Mucosa of rectum (tissue), 2 donors: Measurements from ENCODE around the gene HECW1.
A peak's percentile ranks its signal among the peaks of the same experiment; 100 is the strongest.
"Not testable (repeated sequence)": the region's sequence is repeated elsewhere in the genome, so short reads cannot be mapped to it uniquely, and the experiment has no call there.

Source experiments
- H3K27ac ChIP-seq, 2 donors: one replicate each; pipeline ENCODE4 v1.7.0; 2013; ENCODE audit warnings: inconsistent platforms in 2 of 2, low read depth in 2 of 2, low read length in 2 of 2
- H3K27me3 ChIP-seq, 2 donors: one replicate each; pipeline ENCODE4 v1.7.0; 2013; ENCODE audit warnings: low read length in 2 of 2; ENCODE audit not compliant: control insufficient read depth in 2 of 2, insufficient read depth in 2 of 2
- H3K36me3 ChIP-seq, 2 donors: one replicate each; pipeline ENCODE4 v1.7.0; 2013; ENCODE audit warnings: low read length in 2 of 2; ENCODE audit not compliant: control insufficient read depth in 2 of 2, insufficient read depth in 2 of 2
- H3K4me1 ChIP-seq, 2 donors: one replicate each; pipeline ENCODE4 v1.7.0; 2013; ENCODE audit warnings: low read length in 2 of 2, mild to moderate bottlenecking in 1 of 2; ENCODE audit not compliant: control insufficient read depth in 2 of 2, insufficient read depth in 2 of 2
- H3K4me3 ChIP-seq, 2 donors: one replicate each; pipeline ENCODE4 v1.7.0; 2013; ENCODE audit warnings: low read length in 2 of 2
- H3K9ac ChIP-seq, 2 donors: one replicate each; pipeline ENCODE4 v1.7.0; 2013; ENCODE audit warnings: low read length in 2 of 2, low read depth in 1 of 2, mild to moderate bottlenecking in 1 of 2
- H3K9me3 ChIP-seq, 2 donors: one replicate each; pipeline ENCODE4 v1.7.0; 2013; ENCODE audit warnings: low read length in 2 of 2; ENCODE audit not compliant: control insufficient read depth in 2 of 2
- donor health status: healthy.
- donor health status: Normal muscosa, but diverticular disease.

The HECW1 gene

GRCh38 chr7:43570688-43571365 lies 458.4 kb downstream of the HECW1 start:
- no peaks in the 10 kb centered on the region for H3K9me3 ChIP-seq
- no peaks in the 10 kb centered on the region for H3K36me3 ChIP-seq
- no peak overlapping the region for H3K9ac ChIP-seq
- H3K4me3 ChIP-seq = no peak overlapping the region
- no peak overlapping the region for H3K27ac ChIP-seq
- no peaks in the 10 kb centered on the region for H3K27me3 ChIP-seq
- H3K4me1 ChIP-seq = no peaks in the 10 kb centered on the region

GRCh38 chr7:43572516-43573049 lies 460.1 kb downstream of the HECW1 start:
- no peak overlapping the region for H3K27ac ChIP-seq
- H3K36me3 ChIP-seq = no peaks in the 10 kb centered on the region
- no peak overlapping the region for H3K9ac ChIP-seq
- no peaks in the 10 kb centered on the region for H3K9me3 ChIP-seq
- no peaks in the 10 kb centered on the region for H3K4me1 ChIP-seq
- H3K27me3 ChIP-seq = no peaks in the 10 kb centered on the region
- no peak overlapping the region for H3K4me3 ChIP-seq

DNA sequence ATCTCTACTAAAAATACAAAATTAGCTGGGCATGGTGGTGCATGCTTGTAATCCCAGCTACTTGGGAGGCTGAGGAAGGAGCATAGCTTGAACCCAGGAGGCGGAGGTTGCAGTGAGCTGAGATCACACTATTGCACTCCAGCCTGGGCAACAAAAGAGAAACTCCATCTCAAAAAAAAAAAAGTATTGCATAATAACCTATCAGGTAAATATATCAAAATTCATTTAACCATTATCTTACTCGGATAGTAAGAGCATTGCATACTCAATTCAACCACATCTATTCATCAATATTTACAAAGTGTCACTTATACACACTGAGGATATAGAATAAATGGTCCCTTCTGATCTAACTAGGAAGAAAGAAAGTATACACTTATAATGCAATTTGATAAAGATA lies 461.4 kb downstream of the HECW1 start:
- H3K36me3 ChIP-seq, H3K9ac ChIP-seq, H3K27ac ChIP-seq, H3K4me3 ChIP-seq, H3K9me3 ChIP-seq, H3K4me1 ChIP-seq, H3K27me3 ChIP-seq: not testable (repeated sequence)

DNA sequence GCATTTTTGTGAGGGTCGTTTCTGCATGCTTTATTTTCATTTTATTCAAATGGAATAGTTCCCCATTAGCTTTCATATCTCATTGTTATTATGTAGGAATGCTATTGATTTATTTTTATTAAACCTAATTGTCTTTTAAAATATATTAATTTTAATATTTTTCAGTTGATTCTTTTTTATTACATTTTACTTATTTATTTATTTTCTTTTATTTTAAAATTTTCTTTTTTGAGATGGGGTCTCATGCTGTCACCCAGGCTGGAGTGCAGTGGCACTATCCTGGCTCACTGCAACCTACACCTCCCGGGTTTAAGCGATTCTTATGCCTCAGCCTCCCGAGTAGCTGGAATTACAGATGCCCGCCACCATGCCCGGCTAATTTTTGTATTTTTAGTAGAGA lies 463.1 kb downstream of the HECW1 start:
- Histone ChIP-seq H3K9me3 (no peaks in the 10 kb centered on the region), H3K4me1 (no peaks in the 10 kb centered on the region), H3K27ac (no peak overlapping the region), H3K4me3 (no peak overlapping the region), H3K36me3 (no peaks in the 10 kb centered on the region), H3K9ac (no peak overlapping the region), H3K27me3 (no peaks in the 10 kb centered on the region)

DNA sequence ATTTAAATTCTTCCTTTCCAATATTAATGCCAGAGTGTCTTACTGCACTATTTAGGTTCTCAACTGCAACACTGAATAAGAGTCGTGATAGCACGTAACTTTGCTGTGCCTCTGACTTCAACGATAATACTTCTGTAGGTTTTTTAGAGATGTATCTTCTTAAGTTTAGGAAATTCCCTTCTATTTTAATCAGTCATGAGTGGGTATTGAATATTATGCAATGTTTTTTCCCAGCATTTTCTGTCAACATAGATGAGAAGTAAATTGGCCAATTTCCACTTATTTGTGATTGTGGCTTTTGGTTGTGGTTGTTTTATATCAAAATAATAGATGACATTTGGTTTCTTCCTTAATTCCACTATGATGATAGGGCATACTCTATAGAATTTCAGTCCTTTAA lies 463.8 kb downstream of the HECW1 start:
- Histone ChIP-seq H3K27me3 (no peaks in the 10 kb centered on the region), H3K4me3 (no peak overlapping the region), H3K9ac (no peak overlapping the region), H3K36me3 (no peaks in the 10 kb centered on the region), H3K27ac (no peak overlapping the region), H3K4me1 (no peaks in the 10 kb centered on the region), H3K9me3 (no peaks in the 10 kb centered on the region)

- Histone ChIP-seq H3K4me1 (peaks cover 0 to 2% of the 10 kb centered on the region in 2 donors), H3K27ac (no peak overlapping the region), H3K27me3 (no peaks in the 10 kb centered on the region), H3K9ac (no peak overlapping the region), H3K4me3 (no peak overlapping the region), H3K36me3 (no peaks in the 10 kb centered on the region), H3K9me3 (no peaks in the 10 kb centered on the region)
These were observed 465.1 kb downstream of the HECW1 start for GRCh38 chr7:43577485-43577951.

- Histone ChIP-seq H3K4me1 (peaks cover 0 to 16% of the 10 kb centered on the region in 2 donors), H3K27ac (peak within 1 kb of the TSS; percentile 91 to 92), H3K9ac (peak within 1 kb of the TSS; percentile 77 to 92), H3K27me3 (no peaks in the 10 kb centered on the region), H3K4me3 (peak within 1 kb of the TSS; percentile 89 to 92), H3K9me3 (no peaks in the 10 kb centered on the region), H3K36me3 (no peaks in the 10 kb centered on the region)
These were observed 470.3 kb downstream of the HECW1 start, which contains the start of gene STK17A for GRCh38 chr7:43582503-43583423. TSS of gene STK17A (plus strand) at chr7:43583108. CDS start at chr7:43583244, 136 bp downstream.

DNA sequence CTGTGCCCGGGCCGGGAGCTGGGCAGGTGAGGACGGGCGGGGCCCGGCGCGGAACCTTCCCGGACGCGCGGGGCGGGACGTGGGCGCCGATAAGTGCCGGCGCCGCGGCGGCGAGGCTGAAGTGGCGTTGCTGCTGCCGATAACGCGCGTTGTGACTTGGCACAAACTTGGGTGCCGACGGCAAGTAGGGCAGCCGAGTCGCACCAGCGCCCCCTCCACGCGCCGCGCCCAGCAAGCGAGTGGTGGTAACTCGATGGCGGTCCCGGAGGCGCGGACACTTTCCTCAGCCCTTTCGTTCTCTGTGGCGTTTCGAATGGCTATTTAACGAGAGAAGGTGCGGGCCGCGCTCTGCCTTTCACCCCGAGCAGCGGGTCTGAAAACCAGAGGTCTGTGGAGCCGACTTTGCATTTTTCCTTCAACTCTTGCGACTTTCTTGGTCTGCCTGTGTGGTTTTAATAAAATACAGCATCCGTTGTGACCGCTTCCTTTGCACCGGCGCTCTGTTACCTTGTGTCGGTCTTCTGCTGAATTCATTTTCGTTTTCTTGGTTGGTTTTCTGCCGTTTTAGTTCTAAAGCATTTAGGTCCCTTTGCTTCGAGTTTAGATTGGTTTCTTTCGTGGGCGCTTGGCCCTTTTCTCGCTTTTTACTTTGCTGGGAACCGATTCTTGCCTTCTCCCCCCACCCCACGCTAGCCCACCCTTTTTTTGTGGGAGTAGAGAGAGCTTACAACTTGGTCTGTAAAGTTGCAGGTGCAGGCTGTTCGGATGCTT lies 471.2 kb downstream of the HECW1 start:
- no peaks in the 10 kb centered on the region for H3K9me3 ChIP-seq
- no peaks in the 10 kb centered on the region for H3K36me3 ChIP-seq
- H3K4me1 ChIP-seq = peaks cover 0 to 23% of the 10 kb centered on the region in 2 donors
- H3K4me3 ChIP-seq = peak overlapping the region; percentile 89 to 92
- H3K27ac ChIP-seq = peak overlapping the region; percentile 91 to 92
- no peaks in the 10 kb centered on the region for H3K27me3 ChIP-seq
- peak overlapping the region; percentile 77 to 92 for H3K9ac ChIP-seq

DNA sequence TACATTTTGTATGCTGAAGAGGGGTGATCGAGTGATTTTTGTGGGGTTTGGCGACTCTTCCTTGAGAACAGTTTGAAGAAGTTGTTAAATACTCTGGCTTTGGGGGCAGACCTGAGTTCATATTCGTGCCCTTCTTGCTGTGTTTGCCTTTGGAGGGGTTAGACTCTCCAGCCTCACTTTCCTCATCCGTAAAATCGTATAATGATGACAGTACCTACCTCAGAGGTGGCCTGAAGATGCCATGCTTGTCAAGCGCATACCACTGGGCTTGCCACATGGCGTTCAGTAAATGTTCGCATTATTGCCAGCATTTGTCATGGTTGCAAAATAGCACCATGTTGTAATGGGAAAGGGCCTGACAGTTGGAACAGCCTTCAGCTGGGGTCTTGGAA lies 471.7 kb downstream of the HECW1 start:
- peak overlapping the region; percentile 91 to 92 for H3K27ac ChIP-seq
- H3K4me1 ChIP-seq = peaks cover 0 to 28% of the 10 kb centered on the region in 2 donors
- H3K36me3 ChIP-seq = no peaks in the 10 kb centered on the region
- H3K27me3 ChIP-seq = no peaks in the 10 kb centered on the region
- peak overlapping the region; percentile 77 to 92 for H3K9ac ChIP-seq
- H3K9me3 ChIP-seq = no peaks in the 10 kb centered on the region
- peak overlapping the region; percentile 89 to 92 for H3K4me3 ChIP-seq
